Measurements from ENCODE around the gene SNAP25.

DNA sequence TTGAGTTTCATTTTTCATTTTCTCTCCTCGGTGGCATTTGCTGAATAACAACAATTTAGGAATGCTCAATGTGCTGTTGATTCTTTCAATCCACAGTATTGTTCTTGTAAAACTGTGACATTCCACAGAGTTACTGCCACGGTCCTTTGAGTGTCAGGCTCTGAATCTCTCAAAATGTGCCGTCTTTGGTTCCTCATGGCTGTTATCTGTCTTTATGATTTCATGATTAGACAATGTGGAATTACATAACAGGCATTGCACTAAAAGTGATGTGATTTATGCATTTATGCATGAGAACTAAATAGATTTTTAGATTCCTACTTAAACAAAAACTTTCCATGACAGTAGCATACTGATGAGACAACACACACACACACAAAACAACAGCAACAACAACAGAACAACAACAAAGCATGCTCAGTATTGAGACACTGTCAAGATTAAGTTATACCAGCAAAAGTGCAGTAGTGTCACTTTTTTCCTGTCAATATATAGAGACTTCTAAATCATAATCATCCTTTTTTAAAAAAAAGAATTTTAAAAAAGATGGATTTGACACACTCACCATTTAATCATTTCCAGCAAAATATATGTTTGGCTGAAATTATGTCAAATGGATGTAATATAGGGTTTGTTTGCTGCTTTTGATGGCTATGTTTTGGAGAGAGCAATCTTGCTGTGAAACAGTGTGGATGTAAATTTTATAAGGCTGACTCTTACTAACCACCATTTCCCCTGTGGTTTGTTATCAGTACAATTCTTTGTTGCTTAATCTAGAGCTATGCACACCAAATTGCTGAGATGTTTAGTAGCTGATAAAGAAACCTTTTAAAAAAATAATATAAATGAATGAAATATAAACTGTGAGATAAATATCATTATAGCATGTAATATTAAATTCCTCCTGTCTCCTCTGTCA, 88.1 kb downstream of the SNAP25 start:
- TF ChIP-seq POLR2A (IDR thresholded peaks at IDR 0.05): no peak
- TF ChIP-seq, protein P1, sequence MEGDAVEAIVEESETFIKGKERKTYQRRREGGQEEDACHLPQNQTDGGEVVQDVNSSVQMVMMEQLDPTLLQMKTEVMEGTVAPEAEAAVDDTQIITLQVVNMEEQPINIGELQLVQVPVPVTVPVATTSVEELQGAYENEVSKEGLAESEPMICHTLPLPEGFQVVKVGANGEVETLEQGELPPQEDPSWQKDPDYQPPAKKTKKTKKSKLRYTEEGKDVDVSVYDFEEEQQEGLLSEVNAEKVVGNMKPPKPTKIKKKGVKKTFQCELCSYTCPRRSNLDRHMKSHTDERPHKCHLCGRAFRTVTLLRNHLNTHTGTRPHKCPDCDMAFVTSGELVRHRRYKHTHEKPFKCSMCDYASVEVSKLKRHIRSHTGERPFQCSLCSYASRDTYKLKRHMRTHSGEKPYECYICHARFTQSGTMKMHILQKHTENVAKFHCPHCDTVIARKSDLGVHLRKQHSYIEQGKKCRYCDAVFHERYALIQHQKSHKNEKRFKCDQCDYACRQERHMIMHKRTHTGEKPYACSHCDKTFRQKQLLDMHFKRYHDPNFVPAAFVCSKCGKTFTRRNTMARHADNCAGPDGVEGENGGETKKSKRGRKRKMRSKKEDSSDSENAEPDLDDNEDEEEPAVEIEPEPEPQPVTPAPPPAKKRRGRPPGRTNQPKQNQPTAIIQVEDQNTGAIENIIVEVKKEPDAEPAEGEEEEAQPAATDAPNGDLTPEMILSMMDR (IDR thresholded peaks at IDR 0.05): no peak

All from vagina (tissue), 2 donors.